Osteoblast (primary cell): ENCODE measurements around the gene MBLAC2. TPM values are rescaled to one million over a fixed set of nuclear protein-coding genes. Genes with fewer than 3 reads are reported as not detected.

Experiments
- DNase-seq: peaks from one replicate; pipeline ENCODE4 v3.0.0; 2011; ENCODE audit warnings: low spot score, mixed read lengths; ENCODE audit not compliant: insufficient read length; ENCODE audit errors: missing footprints
- H2AFZ ChIP-seq: 2 replicates; pipeline ENCODE4 v1.6.0; 2011; ENCODE audit warnings: mild to moderate bottlenecking, low read length
- H3K27ac ChIP-seq: 2 replicates; pipeline ENCODE4 v1.5.1; 2011; ENCODE audit warnings: mild to moderate bottlenecking, low read depth, low read length, moderate library complexity
- H3K27me3 ChIP-seq: 2 replicates; pipeline ENCODE4 v1.6.0; 2012; ENCODE audit warnings: mild to moderate bottlenecking, control low read depth, inconsistent platforms, low read length, moderate library complexity; ENCODE audit not compliant: insufficient read depth
- H3K36me3 ChIP-seq: 2 replicates; pipeline ENCODE4 v1.5.1; 2011; ENCODE audit warnings: mild to moderate bottlenecking, low read length, control low read depth, moderate library complexity; ENCODE audit not compliant: insufficient read depth
- H3K4me1 ChIP-seq: 2 replicates; pipeline ENCODE4 v1.5.1; 2011; ENCODE audit warnings: mild to moderate bottlenecking, low read length, control low read depth, moderate library complexity; ENCODE audit not compliant: insufficient read depth
- H3K4me2 ChIP-seq: 2 replicates; pipeline ENCODE4 v1.6.0; 2011; ENCODE audit warnings: mild to moderate bottlenecking, low read length; ENCODE audit not compliant: insufficient read depth
- H3K4me3 ChIP-seq: fragments of 200-600 bp; sonication (generic); 3 replicates; pipeline ENCODE4 v1.5.1; 2012; ENCODE audit warnings: mild to moderate bottlenecking, low read length, inconsistent platforms; ENCODE audit not compliant: insufficient read depth
- H3K79me2 ChIP-seq: 2 replicates; pipeline ENCODE4 v1.6.0; 2012; ENCODE audit warnings: mild to moderate bottlenecking, low read length, control low read depth, inconsistent platforms; ENCODE audit not compliant: insufficient read depth
- H3K9me3 ChIP-seq: 2 replicates; pipeline ENCODE4 v1.5.1; 2011; ENCODE audit warnings: low read depth, low read length, control low read depth
- H4K20me1 ChIP-seq: 2 replicates; pipeline ENCODE4 v1.6.0; 2012; ENCODE audit warnings: mild to moderate bottlenecking, low read length, control low read depth; ENCODE audit not compliant: insufficient read depth
- total RNA-seq: library from RNA; depleted of rRNA; stranded (reverse); fragments of >200 nt; gene quantifications from 2 replicates; pipeline ENCODE4 v1.2.3, GENCODE V29; 2012
- TF ChIP-seq, protein P1 (sequence below): IDR thresholded peaks from 2 replicates; pipeline ENCODE4 v1.5.1; 2011; ENCODE audit warnings: mild to moderate bottlenecking, low read depth, low read length, moderate library complexity; ENCODE audit errors: extremely low read depth

Gene MBLAC2
- total RNA-seq: 6.5 TPM in 2 replicates

DNA sequence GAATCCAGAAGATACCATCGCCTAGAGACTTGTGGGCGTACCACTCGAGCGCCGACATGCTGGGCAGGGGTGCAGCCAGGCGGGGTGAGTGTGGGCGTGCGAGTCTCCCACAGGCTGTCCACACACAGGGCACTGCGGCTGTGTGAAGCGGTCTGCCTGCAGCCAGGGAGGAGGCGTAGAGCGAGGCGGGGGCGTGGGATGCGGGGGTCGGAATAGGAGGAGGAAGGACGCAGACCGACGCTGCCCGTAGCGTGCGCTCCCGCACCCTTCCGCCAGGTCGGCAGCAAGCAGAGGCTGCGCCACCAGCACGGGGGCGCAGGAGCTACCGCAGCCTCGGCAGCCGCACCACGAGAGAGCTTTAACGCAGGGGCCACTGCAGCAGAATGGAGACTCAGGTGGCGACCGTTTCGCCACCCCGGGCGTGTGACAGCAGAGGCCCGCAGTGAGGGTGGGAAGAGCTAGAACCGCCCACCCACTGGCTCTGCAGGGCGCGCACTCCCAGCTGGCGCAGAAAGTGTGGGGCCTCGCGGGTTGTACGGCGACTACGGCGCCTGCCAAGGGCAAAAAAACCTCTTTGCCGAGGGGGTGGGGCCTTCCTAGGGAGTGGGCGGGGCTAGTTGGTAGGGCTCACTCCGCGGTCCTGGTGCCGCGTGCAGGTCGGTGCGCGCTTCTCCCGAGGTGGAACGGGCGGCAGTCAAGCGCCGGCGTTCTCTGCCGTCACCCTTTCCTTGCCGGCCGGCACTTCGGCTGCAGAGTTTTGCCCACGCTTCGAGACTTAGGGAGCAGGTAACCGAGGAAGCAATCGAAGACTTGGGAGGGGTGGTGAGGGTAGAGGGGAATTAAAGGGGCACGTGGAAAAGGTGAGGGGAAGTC, at the start of gene MBLAC2, which contains the start of gene POLR3G:
TSS of gene MBLAC2 (minus strand) at position 537 of the 873 bp plus-strand sequence. CDS start at position 58, 479 bp downstream.
TSS of gene POLR3G (plus strand) at position 630 of the 873 bp plus-strand sequence. CDS start 10,704 bp downstream, outside the sequence.
- Histone ChIP-seq H3K4me2 (peak within 1 kb of the TSS; percentile 99), H3K27me3 (no peaks in the 10 kb centered on the region), H3K36me3 (no peaks in the 10 kb centered on the region), H3K4me3 (peak within 1 kb of the TSS; percentile 98), H4K20me1 (no peaks in the 10 kb centered on the region), H3K9me3 (no peaks in the 10 kb centered on the region), H3K79me2 (peaks cover 33% of the 10 kb centered on the region), H3K27ac (peak within 1 kb of the TSS; percentile 61), H2AFZ (peak within 1 kb of the TSS; percentile 98), H3K4me1 (peaks cover 19% of the 10 kb centered on the region)
- TF ChIP-seq, protein P1, sequence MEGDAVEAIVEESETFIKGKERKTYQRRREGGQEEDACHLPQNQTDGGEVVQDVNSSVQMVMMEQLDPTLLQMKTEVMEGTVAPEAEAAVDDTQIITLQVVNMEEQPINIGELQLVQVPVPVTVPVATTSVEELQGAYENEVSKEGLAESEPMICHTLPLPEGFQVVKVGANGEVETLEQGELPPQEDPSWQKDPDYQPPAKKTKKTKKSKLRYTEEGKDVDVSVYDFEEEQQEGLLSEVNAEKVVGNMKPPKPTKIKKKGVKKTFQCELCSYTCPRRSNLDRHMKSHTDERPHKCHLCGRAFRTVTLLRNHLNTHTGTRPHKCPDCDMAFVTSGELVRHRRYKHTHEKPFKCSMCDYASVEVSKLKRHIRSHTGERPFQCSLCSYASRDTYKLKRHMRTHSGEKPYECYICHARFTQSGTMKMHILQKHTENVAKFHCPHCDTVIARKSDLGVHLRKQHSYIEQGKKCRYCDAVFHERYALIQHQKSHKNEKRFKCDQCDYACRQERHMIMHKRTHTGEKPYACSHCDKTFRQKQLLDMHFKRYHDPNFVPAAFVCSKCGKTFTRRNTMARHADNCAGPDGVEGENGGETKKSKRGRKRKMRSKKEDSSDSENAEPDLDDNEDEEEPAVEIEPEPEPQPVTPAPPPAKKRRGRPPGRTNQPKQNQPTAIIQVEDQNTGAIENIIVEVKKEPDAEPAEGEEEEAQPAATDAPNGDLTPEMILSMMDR: peak; percentile 20
- peak; percentile 96 for DNase-seq

GRCh38 chr5:90519081-90519480, 44.5 kb upstream of the MBLAC2 start:
- DNase-seq: no peak
- Histone ChIP-seq H3K9me3 (no peaks in the 10 kb centered on the region), H4K20me1 (no peaks in the 10 kb centered on the region), H2AFZ (no peak overlapping the region), H3K27ac (no peak overlapping the region), H3K4me2 (no peak overlapping the region), H3K27me3 (no peaks in the 10 kb centered on the region), H3K4me1 (peaks cover 2% of the 10 kb centered on the region), H3K79me2 (peaks cover 2% of the 10 kb centered on the region), H3K4me3 (no peak overlapping the region), H3K36me3 (peaks cover 20% of the 10 kb centered on the region)
- TF ChIP-seq, protein P1: no peak

DNA sequence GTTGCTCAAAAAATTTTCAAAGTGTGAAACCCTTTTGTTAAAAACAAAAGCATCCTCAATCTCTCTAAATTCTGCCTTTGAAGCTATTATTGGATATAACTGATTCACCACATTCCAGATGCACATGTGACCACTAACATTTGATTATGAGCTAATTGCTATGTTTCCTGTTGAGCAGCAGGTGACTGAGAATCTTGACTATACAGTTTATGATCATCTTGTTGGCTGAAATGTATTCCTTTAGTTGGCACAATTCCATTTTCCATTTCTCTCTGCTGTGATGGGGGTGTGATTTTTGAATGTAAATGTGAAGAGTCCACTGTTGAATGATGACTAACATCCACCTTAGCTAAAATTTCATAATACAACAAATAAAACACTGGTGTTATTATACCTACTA, 44.1 kb upstream of the MBLAC2 start:
- Histone ChIP-seq H3K79me2 (peaks cover 2% of the 10 kb centered on the region), H3K9me3 (no peaks in the 10 kb centered on the region), H3K4me1 (peaks cover 2% of the 10 kb centered on the region), H3K4me2 (no peak overlapping the region), H4K20me1 (no peaks in the 10 kb centered on the region), H3K27ac (no peak overlapping the region), H2AFZ (no peak overlapping the region), H3K36me3 (peaks cover 20% of the 10 kb centered on the region), H3K4me3 (no peak overlapping the region), H3K27me3 (no peaks in the 10 kb centered on the region)
- DNase-seq: no peak
- TF ChIP-seq, protein P1: no peak

DNA sequence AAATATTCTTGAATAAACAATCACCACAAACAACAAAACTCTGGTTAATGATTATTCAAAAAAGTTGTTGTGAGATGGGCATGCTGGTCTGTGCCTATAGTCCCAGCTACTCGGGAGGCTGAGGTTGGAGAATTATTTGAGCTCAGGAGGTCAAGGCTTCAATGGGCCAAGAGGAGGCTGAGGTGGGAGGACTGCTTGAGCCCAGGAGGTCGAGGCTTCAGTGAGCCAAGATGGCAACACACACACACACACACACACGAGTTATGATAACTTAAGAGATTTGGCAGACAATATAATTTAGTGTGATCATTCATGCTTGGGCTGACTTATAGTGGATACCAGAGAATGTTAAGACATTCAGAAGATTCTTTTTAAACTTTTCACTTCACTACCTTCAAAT, 39.9 kb upstream of the MBLAC2 start:
- no peaks in the 10 kb centered on the region for H3K79me2 ChIP-seq
- no peak for DNase-seq
- TF ChIP-seq, protein P1: no peak
- peaks cover 14% of the 10 kb centered on the region for H3K4me1 ChIP-seq
- no peak overlapping the region for H3K27ac ChIP-seq
- H3K9me3 ChIP-seq: no peaks in the 10 kb centered on the region
- no peak overlapping the region for H3K4me3 ChIP-seq
- peaks cover 6% of the 10 kb centered on the region for H3K36me3 ChIP-seq
- no peak overlapping the region for H3K4me2 ChIP-seq
- H3K27me3 ChIP-seq: no peaks in the 10 kb centered on the region
- no peaks in the 10 kb centered on the region for H4K20me1 ChIP-seq
- no peak overlapping the region for H2AFZ ChIP-seq
